NCI-H1694 (cell line): Measurements from ENCODE around the gene ITGB8.

ENCODE experiments used
- DNase-seq: peaks from one replicate; lab custom pipeline; 2025; lab: John Stamatoyannopoulos, UW

The ITGB8 gene

GRCh38 chr7:20307901-20308300, 22.8 kb upstream of the ITGB8 start:
- no peak for DNase-seq

DNA sequence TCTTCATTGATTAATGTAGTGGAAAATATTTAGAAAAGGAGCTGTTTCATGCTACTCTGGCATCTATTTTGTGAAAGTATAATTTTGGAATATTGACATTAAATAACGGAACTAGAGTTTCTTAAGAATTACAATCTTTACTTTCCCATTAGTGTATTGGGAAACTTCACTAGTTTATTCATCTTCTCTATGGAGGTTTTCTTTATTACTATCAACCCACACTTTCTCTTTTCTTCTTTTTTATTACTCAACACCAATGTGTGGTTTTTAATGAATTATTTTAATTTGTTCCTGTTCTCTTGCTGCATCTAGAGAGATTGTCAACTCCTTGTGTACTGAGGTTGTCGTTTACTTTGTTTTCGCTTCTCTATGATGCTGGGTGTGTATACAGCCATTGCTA, 20.4 kb upstream of the ITGB8 start:
- no peak for DNase-seq

DNA sequence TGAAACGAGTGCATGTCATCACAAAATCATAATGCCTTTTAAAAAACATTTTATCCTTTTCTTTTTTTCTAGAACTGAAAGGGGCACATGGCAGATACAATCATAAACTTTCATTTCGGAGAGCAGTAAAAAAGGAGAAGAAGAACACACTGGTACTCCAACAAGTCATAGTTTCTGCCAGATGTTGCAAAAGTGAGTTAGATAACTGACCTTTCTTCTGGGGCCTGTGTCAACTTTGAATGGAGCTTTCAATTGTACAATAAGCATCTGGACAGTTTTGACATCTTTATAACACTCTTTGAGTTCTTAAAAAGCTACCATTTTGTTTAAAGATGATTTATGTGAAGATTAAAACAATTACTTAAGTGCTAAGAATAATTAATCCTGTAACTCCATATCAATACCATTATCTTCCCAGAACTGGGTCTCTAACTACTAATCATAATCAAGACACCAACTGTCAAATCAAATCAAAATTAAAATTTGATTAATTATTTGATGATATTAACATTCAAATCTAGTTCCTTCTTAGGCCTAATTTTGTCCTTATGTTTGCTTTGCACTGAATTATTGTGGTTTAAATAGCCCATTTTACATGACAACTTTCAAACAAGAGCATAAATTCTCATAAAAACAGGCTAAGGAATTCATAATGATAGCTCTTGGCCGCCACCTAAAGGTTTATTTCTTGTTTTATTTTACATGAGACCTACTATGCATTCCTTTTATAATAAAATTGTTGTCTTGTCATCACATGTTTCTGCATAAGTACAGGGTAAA, 19.5 kb upstream of the ITGB8 start:
- DNase-seq, result no peak

- DNase-seq, result no peak
Observed at GRCh38 chr7:20311743-20312042, 19.0 kb upstream of the ITGB8 start.

GRCh38 chr7:20312562-20312961, 18.1 kb upstream of the ITGB8 start:
- no peak for DNase-seq

DNA sequence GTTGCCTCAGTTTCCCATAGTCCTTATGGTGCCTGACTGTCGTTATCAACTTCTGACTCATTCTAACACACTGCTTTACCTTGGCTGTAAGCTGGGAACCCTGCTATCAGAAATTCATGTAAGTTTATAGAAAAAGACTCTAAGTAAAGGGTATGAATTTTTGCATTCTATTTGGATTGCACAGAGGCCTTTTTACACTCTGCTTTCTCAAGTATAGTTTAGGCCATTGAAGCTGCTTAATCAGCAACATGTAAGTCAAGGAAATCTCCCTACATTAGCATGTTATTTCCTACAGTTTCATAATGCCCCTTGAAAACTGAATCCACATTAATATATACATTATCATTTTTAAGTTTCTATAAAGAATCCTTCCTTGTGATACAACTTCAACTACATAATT, 17.1 kb upstream of the ITGB8 start:
- DNase-seq, result no peak

DNA sequence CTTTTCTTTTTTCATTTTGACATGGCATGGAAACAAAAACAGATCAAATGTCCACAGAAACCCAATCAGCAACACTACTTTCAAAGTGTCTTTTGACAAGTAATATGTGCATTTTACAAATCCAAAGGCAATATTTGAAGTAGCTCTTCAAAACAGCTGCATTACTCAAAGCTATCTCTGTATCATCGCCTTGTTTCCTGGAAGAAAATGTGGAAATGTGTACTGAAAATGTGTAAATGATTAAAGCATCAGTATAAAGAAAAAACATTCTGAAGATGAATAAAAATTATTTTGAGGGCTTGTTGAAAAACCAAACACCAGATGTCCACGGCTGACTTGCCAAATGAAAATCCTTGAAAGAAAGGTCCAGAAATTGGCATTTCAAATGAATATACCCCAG, 16.5 kb upstream of the ITGB8 start:
- DNase-seq, result no peak

DNA sequence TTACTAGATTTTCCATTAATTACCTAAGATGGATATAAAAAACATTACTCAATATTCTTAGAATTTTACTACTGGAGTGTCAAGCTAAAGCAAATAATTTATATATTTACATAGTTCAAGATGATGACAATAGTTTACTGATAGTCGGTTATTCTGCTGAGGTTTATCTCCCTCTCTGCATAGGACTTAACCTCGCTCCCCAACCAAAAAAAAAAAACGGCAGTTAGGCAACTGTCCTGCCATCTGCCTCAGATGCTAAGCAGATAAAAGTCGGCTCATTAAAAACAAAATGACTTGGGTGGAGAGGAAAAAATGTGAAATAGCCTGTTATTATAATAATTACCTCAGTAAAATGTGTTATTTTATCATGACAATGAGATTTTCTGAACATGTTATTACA, 14.0 kb upstream of the ITGB8 start:
- DNase-seq, result no peak

GRCh38 chr7:20317413-20317812, 13.3 kb upstream of the ITGB8 start:
- DNase-seq, result no peak

DNA sequence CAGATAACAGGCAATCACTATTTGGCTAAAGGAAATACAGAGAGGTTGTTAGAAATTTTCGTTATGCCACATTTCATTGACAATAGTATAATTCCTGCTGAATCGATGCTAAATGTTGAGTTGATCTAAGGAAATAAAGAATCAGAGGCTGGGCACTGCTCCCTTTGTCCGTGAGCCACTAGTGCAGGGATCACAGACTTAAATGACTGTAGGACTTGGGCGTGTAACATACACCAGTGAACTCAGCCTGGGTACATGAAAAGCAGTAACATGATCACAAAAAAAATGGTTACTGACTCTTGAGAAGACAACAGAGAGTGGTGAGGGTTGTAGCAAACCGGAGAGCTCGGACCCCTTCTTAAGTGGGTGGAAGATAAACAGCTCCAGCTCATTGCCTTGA, 11.8 kb upstream of the ITGB8 start:
- no peak for DNase-seq

DNA sequence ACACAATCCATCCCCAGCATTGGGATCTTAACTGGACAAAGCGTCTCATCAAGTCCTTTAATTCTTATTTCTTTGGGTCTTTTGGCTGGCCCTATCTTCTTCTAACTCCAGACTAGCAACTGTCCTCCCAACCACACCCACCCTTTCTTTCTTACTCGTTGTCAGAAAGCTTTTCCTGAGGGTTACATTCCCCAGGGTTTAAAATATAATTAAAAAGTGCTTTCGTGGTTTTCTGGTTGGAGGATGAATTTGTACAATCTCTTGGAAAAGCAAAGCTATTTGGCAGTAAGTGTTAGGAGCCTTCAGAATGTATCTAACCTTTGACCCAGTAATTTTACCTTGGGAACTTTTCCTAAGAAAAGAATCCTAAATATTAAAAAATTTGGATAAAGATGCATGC, 10.4 kb upstream of the ITGB8 start:
- no peak for DNase-seq

DNA sequence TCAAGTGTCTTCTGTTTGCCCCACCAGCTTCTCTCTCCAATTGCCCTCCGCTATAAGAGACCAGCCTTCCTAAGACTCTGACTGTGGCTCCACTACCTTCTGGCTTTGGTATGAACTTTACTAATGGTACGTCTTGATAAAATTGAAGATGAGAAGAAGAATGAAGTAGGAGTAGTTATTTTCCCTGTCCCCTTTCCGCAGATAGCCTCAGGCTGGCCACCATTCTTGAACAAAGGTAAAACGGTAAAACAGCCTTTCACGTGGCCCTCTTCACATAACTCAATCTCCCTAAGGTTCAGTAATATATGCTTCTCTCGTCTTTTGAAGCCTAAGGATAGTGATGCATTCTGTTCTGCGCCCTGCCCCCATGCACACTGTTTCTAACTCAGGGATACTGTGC, 9.9 kb upstream of the ITGB8 start:
- no peak for DNase-seq

- DNase-seq, result no peak
Observed at GRCh38 chr7:20323595-20323994, 7.1 kb upstream of the ITGB8 start.

DNA sequence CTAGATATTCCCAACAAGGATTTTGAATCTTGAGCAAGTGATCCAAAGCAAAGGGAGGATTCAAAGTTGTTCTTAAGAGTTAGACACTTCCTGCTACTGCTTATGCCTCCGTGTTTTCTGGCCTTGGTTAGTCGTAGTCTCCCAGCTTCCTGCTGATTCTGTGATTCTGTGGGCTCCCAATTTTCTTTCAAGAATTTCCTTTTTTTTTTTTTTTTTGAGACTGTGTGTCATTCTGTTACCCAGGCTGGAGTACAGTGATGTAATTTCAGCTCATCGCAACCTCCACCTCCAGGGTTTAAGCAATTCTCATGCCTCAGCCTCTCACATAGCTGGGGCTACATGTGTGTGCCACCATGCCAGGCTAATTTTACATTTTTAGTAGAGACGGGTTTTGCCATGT, 4.4 kb upstream of the ITGB8 start:
- DNase-seq, result no peak

- no peak for DNase-seq
Observed at GRCh38 chr7:20327055-20327454, 3.6 kb upstream of the ITGB8 start.

GRCh38 chr7:20328027-20328426, 2.7 kb upstream of the ITGB8 start:
- DNase-seq, result no peak

GRCh38 chr7:20328692-20329091, 2.0 kb upstream of the ITGB8 start:
- DNase-seq, result no peak

DNA sequence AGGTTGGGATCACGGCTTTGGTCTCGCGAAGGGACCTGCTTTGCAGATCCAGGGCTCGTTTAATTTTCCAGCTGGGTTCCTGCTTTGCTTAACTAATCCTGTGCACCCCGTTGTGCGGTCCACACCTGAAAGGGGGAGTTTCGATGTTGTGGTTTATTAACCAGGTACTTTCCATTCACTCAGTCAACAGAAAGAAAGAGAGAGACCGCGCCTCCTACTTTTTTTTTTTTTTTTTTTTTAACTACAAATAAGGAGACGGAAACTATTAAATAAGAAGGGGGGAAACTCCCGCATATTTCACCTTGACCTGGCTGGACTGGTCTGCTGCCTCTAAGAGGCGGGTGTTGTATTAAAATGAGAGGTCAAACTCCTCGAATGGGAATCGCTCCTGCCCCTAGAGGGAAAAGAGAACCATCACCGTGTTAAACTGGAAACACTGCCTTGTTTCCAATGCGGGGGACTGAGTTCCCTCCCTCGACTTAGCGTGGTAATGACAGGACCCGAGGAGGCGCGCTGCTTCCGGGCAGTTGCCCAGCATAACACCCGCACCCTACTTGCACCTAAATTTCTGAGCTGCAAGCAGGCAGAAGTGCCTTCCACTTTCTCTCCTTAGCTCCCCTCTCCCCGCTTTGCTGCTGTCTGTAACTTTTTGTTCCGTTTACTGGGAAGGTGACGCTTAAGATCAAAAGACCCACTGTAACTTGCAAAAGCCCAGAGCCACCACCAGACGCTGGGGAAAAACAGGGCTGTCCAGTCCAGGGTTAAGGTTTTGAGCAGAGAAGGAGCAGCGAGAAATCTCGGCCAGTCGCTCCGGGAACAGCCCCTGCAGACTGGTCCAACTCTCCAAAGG, 1.1 kb upstream of the ITGB8 start:
- DNase-seq, result no peak

DNA sequence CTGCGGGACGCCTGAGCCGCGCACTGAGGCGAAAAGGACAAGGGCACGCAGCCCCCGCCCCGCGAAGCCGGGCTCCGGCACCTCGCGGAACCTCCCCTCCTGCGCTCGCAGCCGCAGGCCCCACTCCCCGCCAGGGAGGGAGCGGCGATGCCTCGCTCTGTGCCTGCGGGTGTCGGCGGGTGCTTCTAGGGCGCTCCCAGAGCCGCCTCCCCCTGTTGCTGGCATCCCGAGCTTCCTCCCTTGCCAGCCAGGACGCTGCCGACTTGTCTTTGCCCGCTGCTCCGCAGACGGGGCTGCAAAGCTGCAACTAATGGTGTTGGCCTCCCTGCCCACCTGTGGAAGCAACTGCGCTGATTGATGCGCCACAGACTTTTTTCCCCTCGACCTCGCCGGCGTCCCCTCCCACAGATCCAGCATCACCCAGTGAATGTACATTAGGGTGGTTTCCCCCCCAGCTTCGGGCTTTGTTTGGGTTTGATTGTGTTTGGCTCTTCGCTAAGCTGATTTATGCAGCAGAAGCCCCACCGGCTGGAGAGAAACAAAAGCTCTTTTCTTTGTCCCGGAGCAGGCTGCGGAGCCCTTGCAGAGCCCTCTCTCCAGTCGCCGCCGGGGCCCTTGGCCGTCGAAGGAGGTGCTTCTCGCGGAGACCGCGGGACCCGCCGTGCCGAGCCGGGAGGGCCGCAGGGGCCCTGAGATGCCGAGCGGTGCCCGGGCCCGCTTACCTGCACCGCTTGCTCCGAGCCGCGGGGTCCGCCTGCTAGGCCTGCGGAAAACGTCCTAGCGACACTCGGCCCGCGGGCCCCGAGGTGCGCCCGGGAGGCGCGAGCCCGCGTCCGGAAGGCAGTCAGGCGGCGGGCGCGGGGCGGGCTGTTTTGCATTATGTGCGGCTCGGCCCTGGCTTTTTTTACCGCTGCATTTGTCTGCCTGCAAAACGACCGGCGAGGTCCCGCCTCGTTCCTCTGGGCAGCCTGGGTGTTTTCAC, 519 bp downstream of the ITGB8 start:
- no peak for DNase-seq

GRCh38 chr7:20331910-20332813, 1.5 kb downstream of the ITGB8 start:
- no peak for DNase-seq

DNA sequence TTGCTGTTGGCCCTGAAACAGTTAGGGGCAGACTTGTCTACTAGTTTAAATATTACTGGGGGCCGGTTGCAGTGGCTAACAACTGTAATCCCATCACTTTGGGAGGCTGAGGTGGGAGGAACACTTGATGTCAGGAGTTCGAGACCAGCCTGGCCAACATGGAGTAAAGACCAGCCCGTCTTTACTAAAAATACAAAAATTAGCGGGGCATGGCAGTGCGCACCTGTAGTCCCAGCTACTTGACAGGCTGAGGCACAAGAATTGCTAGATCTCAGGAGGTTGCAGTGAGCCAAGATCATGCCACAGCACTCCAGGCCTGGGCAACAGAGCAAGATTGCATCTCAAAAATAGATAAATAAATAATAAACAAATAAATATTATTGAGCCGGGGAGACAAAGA, 7.6 kb downstream of the ITGB8 start:
- DNase-seq, result no peak
